ENCODE measurements around the gene CTSW.
A peak's percentile ranks its signal among the peaks of the same experiment; 100 is the strongest.

Gene CTSW

DNA sequence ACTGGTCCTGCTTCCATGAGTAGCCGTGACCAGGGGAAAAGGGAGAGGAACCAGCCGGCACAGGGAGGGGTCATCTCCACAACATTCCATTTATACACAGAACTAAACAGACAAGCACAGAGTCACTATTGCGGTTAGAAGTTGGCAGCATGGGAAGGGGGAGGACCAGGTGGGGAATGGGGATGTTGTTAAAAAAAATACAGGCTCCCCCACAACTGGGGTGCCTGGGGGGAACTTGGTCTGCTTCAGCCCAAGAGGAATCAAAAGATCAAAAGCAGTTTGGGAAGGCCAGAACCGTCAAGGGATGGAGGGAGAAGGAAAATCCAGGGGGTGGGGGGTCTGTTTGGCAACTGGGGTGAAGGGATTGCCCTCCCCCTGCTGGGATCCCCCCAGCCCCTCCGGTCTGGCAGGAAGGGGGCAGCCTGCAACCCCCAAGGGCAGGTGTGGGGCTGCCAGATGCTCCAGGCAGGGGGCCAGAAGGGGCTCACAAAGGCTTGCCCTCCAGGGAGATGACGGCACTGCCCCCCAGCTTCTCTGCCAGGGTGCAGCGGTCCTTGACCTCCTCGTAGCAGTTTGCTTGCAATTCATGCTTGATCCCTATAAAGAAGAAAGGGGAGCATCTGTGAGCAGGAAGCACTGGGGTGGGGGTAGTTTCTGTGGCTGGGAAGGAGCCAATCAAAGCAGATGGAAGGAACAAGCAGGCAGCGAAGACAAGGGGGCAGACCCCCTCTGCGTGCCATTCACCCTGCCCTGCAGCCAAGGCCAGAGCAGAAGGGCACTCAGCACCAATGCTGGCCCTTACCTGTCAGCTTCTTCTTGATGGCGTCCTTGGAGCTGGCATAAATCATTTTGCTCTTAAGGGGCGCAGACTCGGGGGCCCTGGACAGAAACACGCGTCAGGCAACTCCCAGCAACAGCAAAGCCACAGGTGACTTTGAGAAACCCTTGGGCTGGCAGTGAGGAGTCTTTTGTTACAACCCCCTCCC is 24.5 kb upstream of the CTSW start:
- Histone ChIP-seq H3K9me3 (no peaks in the 10 kb centered on the region), H3K4me1 (ENCODE audit: control insufficient read depth in 1 of 2, insufficient read depth in 1 of 2, low read depth in 1 of 2, low read length in 1 of 2) (peaks cover 46 to 51% of the 10 kb centered on the region in 2 experiments), H3K36me3 (peaks cover 62% of the 10 kb centered on the region), H3K27me3 (no peaks in the 10 kb centered on the region), H3K27ac (peak overlapping the region; percentile 96), H3K4me3 (ENCODE audit: low read depth in 1 of 2, low read length in 1 of 2) (peak overlapping the region in 1 of 2 experiments; percentile 97)
- TF ChIP-seq, protein P1, sequence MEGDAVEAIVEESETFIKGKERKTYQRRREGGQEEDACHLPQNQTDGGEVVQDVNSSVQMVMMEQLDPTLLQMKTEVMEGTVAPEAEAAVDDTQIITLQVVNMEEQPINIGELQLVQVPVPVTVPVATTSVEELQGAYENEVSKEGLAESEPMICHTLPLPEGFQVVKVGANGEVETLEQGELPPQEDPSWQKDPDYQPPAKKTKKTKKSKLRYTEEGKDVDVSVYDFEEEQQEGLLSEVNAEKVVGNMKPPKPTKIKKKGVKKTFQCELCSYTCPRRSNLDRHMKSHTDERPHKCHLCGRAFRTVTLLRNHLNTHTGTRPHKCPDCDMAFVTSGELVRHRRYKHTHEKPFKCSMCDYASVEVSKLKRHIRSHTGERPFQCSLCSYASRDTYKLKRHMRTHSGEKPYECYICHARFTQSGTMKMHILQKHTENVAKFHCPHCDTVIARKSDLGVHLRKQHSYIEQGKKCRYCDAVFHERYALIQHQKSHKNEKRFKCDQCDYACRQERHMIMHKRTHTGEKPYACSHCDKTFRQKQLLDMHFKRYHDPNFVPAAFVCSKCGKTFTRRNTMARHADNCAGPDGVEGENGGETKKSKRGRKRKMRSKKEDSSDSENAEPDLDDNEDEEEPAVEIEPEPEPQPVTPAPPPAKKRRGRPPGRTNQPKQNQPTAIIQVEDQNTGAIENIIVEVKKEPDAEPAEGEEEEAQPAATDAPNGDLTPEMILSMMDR (IDR thresholded peaks at IDR 0.05) = no peak

DNA sequence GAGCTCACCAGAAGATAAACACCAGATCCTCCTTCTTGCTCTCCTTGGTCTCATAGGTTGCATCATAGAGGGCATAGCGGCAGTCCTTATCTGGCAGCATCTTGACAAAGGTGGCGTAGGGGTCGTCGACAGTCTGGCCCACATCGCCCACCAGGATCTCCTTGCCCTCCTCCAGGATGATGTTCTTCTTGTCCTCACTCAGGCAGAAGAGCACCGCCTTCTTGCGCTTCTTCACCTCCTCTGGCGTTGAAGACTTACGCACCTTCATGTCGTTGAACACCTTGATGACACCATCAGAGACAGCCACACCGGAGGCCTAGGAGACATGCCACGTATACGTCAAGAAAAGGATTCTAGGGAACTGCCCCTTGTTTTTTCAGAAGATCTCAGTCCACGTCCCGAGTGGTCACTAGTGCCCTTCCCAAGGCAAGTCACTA is 23.7 kb upstream of the CTSW start:
- H3K4me1 ChIP-seq (ENCODE audit: control insufficient read depth in 1 of 2, insufficient read depth in 1 of 2, low read depth in 1 of 2, low read length in 1 of 2) = peaks cover 52 to 54% of the 10 kb centered on the region in 2 experiments
- no peaks in the 10 kb centered on the region for H3K9me3 ChIP-seq
- peaks cover 54% of the 10 kb centered on the region for H3K36me3 ChIP-seq
- TF ChIP-seq, protein P1 (IDR thresholded peaks at IDR 0.05) = no peak
- H3K4me3 ChIP-seq (ENCODE audit: low read depth in 1 of 2, low read length in 1 of 2) = peak overlapping the region; percentile 97 to 98
- H3K27me3 ChIP-seq = no peaks in the 10 kb centered on the region
- H3K27ac ChIP-seq = peak overlapping the region; percentile 96

DNA sequence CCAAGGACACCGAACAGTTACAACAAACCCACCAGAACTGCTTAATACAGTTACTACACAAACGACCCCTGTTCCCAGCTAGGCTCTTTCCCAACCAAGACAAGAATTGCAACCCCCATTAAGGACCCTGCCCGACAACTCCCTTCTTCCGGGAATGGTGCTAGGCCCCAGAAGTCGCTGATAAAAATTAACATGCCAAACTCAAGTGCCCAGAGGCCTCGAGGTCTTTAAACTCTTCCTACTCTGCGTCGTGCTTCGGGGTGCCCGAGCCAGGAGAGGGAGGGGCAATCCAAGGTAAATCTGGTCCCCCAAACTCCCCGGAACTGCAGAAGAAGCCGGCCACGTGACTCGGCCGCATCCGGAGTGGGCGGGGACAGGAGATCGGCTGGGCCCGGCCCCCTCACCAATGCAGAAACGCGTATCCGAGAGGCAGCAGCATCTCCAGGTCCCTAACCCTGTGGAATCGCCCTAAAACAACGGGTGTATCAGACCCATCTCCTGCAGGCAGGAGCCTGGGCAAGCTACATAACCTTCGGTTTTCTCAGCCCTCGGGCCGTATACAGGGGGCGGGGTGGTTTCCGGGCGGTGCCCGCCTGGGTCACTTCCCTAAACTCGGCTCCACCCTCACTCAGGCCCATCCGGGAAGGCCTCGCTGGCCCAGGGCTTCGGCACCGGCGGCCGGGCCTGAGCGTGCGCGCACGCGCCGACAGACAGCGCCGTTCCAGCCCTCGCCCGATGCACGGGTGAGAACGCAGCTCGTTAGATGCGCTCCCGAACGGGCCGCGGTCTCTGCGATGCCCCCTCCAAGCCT is 22.7 kb upstream of the CTSW start:
- H3K27me3 ChIP-seq = no peaks in the 10 kb centered on the region
- peaks cover 45% of the 10 kb centered on the region for H3K36me3 ChIP-seq
- TF ChIP-seq, protein P1 (IDR thresholded peaks at IDR 0.05) = peak; percentile 23
- peaks cover 62 to 63% of the 10 kb centered on the region in 2 experiments for H3K4me1 ChIP-seq (ENCODE audit: control insufficient read depth in 1 of 2, insufficient read depth in 1 of 2, low read depth in 1 of 2, low read length in 1 of 2)
- H3K4me3 ChIP-seq (ENCODE audit: low read depth in 1 of 2, low read length in 1 of 2) = peak overlapping the region; percentile 97 to 98
- peak overlapping the region; percentile 96 for H3K27ac ChIP-seq
- H3K9me3 ChIP-seq = no peaks in the 10 kb centered on the region

DNA sequence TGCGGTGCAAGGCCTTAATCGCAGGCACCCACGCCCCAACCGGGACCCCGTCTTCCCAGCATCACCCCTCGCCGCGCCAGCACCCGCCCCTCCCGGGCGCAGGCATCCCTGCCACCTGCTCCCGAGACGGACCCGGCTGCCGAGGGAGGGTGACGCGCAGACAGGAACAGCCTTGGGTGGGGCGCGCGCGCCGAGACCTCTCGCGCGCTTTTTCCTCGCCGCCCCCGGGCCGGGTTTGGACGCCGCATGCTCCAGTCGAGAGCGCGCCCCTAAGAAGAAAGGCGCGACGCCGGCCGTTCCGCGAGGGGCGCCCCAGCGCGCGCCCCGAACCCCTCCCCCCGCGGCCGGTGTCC is 22.2 kb upstream of the CTSW start:
- TF ChIP-seq, protein P1 (IDR thresholded peaks at IDR 0.05) = no peak
- H3K4me3 ChIP-seq (ENCODE audit: low read depth in 1 of 2, low read length in 1 of 2) = peak overlapping the region; percentile 97 to 98
- peak overlapping the region; percentile 96 for H3K27ac ChIP-seq
- H3K9me3 ChIP-seq = no peaks in the 10 kb centered on the region
- peaks cover 43% of the 10 kb centered on the region for H3K36me3 ChIP-seq
- H3K27me3 ChIP-seq = no peaks in the 10 kb centered on the region
- H3K4me1 ChIP-seq (ENCODE audit: control insufficient read depth in 1 of 2, insufficient read depth in 1 of 2, low read depth in 1 of 2, low read length in 1 of 2) = peaks cover 64 to 69% of the 10 kb centered on the region in 2 experiments

DNA sequence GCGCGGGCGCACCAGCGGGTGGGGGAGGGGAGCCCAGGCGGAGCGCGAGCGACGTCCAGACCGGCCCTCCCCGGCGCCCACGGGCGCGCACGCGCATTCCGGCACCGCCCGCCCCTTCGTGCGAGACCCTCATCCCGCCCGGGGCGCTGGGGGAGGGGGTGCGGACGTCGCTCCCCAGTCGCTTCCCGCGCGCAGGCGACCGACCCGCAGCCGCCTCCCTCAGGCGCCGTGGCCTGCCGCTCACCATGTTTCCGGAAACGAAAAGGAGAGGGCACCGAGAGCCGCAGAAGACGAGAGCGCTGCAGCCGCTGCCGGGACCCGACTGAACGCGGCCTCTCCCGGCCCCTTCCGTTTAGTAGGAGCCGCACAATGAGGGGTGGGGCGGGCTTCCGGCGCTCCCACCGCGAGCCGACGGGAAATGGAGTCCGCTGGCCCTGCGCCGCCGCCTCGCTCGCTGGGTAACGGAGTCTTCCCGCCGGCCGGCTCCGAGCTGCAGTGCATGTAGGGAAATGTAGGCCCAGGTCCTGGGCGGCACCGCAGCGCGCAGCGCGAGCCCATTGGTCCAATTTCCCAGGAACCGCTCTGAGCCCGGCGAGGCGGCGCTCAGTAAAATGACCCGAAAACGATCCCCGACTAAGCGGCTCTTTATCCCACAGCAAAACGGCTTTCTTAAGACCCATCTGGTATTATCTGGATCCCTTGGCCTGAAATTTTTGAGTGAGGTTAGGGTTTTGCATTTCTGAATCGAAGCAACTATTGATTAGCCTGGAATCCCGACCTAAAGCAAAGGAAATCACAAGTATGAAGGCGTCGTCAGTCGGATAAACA is 21.6 kb upstream of the CTSW start, which contains the start of gene CFL1:
TSS of gene CFL1 (minus strand) at position 328 of the 828 bp plus-strand sequence. CDS start at position 247, 81 bp downstream.
- H3K4me1 ChIP-seq (ENCODE audit: control insufficient read depth in 1 of 2, insufficient read depth in 1 of 2, low read depth in 1 of 2, low read length in 1 of 2) = peaks cover 64 to 70% of the 10 kb centered on the region in 2 experiments
- H3K4me3 ChIP-seq (ENCODE audit: low read depth in 1 of 2, low read length in 1 of 2) = peak within 1 kb of the TSS; percentile 97 to 98
- H3K27ac ChIP-seq = peak within 1 kb of the TSS; percentile 96
- no peaks in the 10 kb centered on the region for H3K27me3 ChIP-seq
- H3K36me3 ChIP-seq = peaks cover 43% of the 10 kb centered on the region
- TF ChIP-seq, protein P1 (IDR thresholded peaks at IDR 0.05) = peak; percentile 48
- H3K9me3 ChIP-seq = no peaks in the 10 kb centered on the region
